ENCODE measurements around the gene KIAA1671.

The KIAA1671 gene

GRCh38 chr22:25156736-25157135 lies 204.2 kb downstream of the KIAA1671 start:
- H3K27ac ChIP-seq, result no peak overlapping the region

GRCh38 chr22:25159028-25159427 lies 206.5 kb downstream of the KIAA1671 start:
- TF ChIP-seq CTCF (conservative IDR thresholded peaks at IDR 0.05), result no peak
- H3K27ac ChIP-seq, result no peak overlapping the region

More at GRCh38 chr22:25156736-25157135, 204.2 kb downstream of the KIAA1671 start:
- TF ChIP-seq CTCF (conservative IDR thresholded peaks at IDR 0.05) (no peak), ZFX (IDR thresholded peaks at IDR 0.05) (no peak)

GRCh38 chr22:25160120-25160996 lies 207.8 kb downstream of the KIAA1671 start:
- no peak for TF ChIP-seq CTCF (conservative IDR thresholded peaks at IDR 0.05)
- no peak for TF ChIP-seq ZFX (IDR thresholded peaks at IDR 0.05)

GRCh38 chr22:25161017-25161915 lies 208.8 kb downstream of the KIAA1671 start:
- H3K27ac ChIP-seq, result no peak overlapping the region
- TF ChIP-seq ZFX (IDR thresholded peaks at IDR 0.05), result no peak
- TF ChIP-seq CTCF (conservative IDR thresholded peaks at IDR 0.05), result no peak

More at GRCh38 chr22:25160120-25160996, 207.8 kb downstream of the KIAA1671 start:
- no peak overlapping the region for H3K27ac ChIP-seq

GRCh38 chr22:25161916-25162530 lies 209.5 kb downstream of the KIAA1671 start:
- no peak for TF ChIP-seq CTCF (conservative IDR thresholded peaks at IDR 0.05)
- no peak for TF ChIP-seq ZFX (IDR thresholded peaks at IDR 0.05)
- no peak overlapping the region for H3K27ac ChIP-seq

GRCh38 chr22:25162561-25162960 lies 210.0 kb downstream of the KIAA1671 start:
- no peak overlapping the region for H3K27ac ChIP-seq
- TF ChIP-seq CTCF (conservative IDR thresholded peaks at IDR 0.05) (no peak), ZFX (IDR thresholded peaks at IDR 0.05) (no peak)
